ENCODE results near the gene IL17B. TPM values are rescaled to one million over a fixed set of nuclear protein-coding genes. Genes with fewer than 3 reads are reported as not detected.

IL17B gene
- polyA plus RNA-seq (2013, experiment 1 of 2), result not detected
- polyA plus RNA-seq (2013, experiment 2 of 2), result not detected

- no peak within 1 kb of the TSS for H4K8ac ChIP-seq (ENCODE audit: low read depth, low read length)
Measured at GRCh38 chr5:149379177-149379761, at the start of gene IL17B. IL17B (minus strand) TSS chr5:149379292; CDS start chr5:149379225, 67 bp downstream.

DNA sequence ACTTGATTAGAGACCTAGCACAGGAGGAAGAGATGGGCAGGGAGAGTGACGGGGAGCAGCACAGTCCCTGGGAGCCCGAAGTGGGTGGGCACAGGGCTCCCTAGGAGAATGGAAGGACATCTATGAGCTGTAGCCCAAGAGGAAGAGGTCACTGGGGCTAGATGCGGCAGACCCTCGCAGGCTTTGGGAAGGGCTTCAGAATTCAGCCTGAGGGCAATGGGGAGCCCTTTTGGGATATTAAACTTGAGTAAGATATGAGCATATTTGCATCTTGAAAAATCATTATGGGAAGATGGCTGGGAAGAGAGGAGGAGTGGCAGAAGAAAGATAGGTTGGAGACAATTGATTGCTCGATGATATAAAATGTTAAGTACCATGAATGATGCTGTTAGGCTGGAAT lies 48.9 kb upstream of the IL17B start:
- Histone ChIP-seq H3K14ac (ENCODE audit: low read length) (no peak overlapping the region), H3K4me2 (ENCODE audit: insufficient read depth, low read length, poor library complexity, severe bottlenecking) (no peak overlapping the region), H3K9ac (ENCODE audit: low read depth, low read length, poor library complexity) (no peak overlapping the region), H3K9me3 (replicated peaks in 1 of 2; ENCODE audit: control insufficient read depth in 2 of 2, insufficient read depth in 1 of 2, low read depth in 1 of 2, low read length in 2 of 2) (no peaks in the 10 kb centered on the region), H4K91ac (ENCODE audit: low read depth, low read length, poor library complexity) (no peak overlapping the region), H3K79me1 (ENCODE audit: low read depth, low read length) (no peaks in the 10 kb centered on the region), H3K23ac (ENCODE audit: low read depth, low read length, poor library complexity) (no peak overlapping the region), H3K4me3 (ENCODE audit: low read length in 2 of 2) (no peak overlapping the region), H2BK12ac (ENCODE audit: low read length) (no peak overlapping the region), H3K4me1 (ENCODE audit: control insufficient read depth in 2 of 2, insufficient read depth in 1 of 2, low read depth in 1 of 2, low read length in 2 of 2) (peaks cover 15% of the 10 kb centered on the region in 2 donors), H2AFZ (ENCODE audit: low read length) (no peak overlapping the region), H3K36me3 (replicated peaks in 1 of 2; ENCODE audit: control insufficient read depth in 2 of 2, insufficient read depth in 2 of 2, low read length in 2 of 2) (no peaks in the 10 kb centered on the region), H2BK15ac (ENCODE audit: low read length) (no peak overlapping the region), H2BK120ac (ENCODE audit: low read depth, low read length) (no peak overlapping the region), H3K18ac (ENCODE audit: low read length) (no peak overlapping the region), H2BK5ac (ENCODE audit: low read length) (no peak overlapping the region), H2AK5ac (ENCODE audit: low read depth, low read length) (no peak overlapping the region), H3K27me3 (ENCODE audit: control insufficient read depth in 3 of 3, insufficient read depth in 3 of 3, low read depth in 1 of 3, low read length in 3 of 3) (no peaks in the 10 kb centered on the region), H3K4ac (ENCODE audit: low read length) (no peak overlapping the region), H3K27ac (replicated peaks; ENCODE audit: low read length) (no peak overlapping the region), H4K8ac (ENCODE audit: low read depth, low read length) (no peak overlapping the region)
- no peak for DNase-seq (ENCODE audit: low spot score)
- no CpG with 5 or more reads among the region's 5 CpGs for WGBS, 2 donors (ENCODE audit: extremely low coverage in 2 of 2, insufficient read length in 2 of 2, insufficient replicate concordance in 1 of 2)

More at GRCh38 chr5:149379177-149379761, at the start of gene IL17B:
- no peak within 1 kb of the TSS for H3K4me2 ChIP-seq (ENCODE audit: insufficient read depth, low read length, poor library complexity, severe bottlenecking)
- H2BK120ac ChIP-seq (ENCODE audit: low read depth, low read length), result peak within 1 kb of the TSS; percentile 42
- H3K14ac ChIP-seq (ENCODE audit: low read length), result peak within 1 kb of the TSS; percentile 47
- DNase-seq (ENCODE audit: low spot score), result no peak
- peak within 1 kb of the TSS; percentile 77 for H3K18ac ChIP-seq (ENCODE audit: low read length)
- H3K27me3 ChIP-seq (ENCODE audit: control insufficient read depth in 3 of 3, insufficient read depth in 3 of 3, low read depth in 1 of 3, low read length in 3 of 3), result no peaks in the 10 kb centered on the region
- H3K79me1 ChIP-seq (ENCODE audit: low read depth, low read length), result no peaks in the 10 kb centered on the region
- H2BK12ac ChIP-seq (ENCODE audit: low read length), result peak within 1 kb of the TSS; percentile 17
- H3K9ac ChIP-seq (ENCODE audit: low read depth, low read length, poor library complexity), result peak within 1 kb of the TSS; percentile 13
- peak within 1 kb of the TSS; percentile 68 for H2BK15ac ChIP-seq (ENCODE audit: low read length)
- H3K4ac ChIP-seq (ENCODE audit: low read length), result no peak within 1 kb of the TSS
- H3K4me3 ChIP-seq (ENCODE audit: low read length in 2 of 2), result peak within 1 kb of the TSS in 1 of 2 donors; percentile 23
- no peak within 1 kb of the TSS for H4K91ac ChIP-seq (ENCODE audit: low read depth, low read length, poor library complexity)
- WGBS, 2 donors (ENCODE audit: extremely low coverage in 2 of 2, insufficient read length in 2 of 2, insufficient replicate concordance in 1 of 2), result no CpG with 5 or more reads among the region's 22 CpGs
- peak within 1 kb of the TSS; percentile 74 for H2AFZ ChIP-seq (ENCODE audit: low read length)
- peaks cover 9 to 16% of the 10 kb centered on the region in 2 donors for H3K4me1 ChIP-seq (ENCODE audit: control insufficient read depth in 2 of 2, insufficient read depth in 1 of 2, low read depth in 1 of 2, low read length in 2 of 2)
- H3K27ac ChIP-seq (replicated peaks; ENCODE audit: low read length), result no peak within 1 kb of the TSS
- no peak within 1 kb of the TSS for H3K23ac ChIP-seq (ENCODE audit: low read depth, low read length, poor library complexity)
- H3K36me3 ChIP-seq (replicated peaks in 1 of 2; ENCODE audit: control insufficient read depth in 2 of 2, insufficient read depth in 2 of 2, low read length in 2 of 2), result peaks cover 0 to 2% of the 10 kb centered on the region in 2 donors
- H2AK5ac ChIP-seq (ENCODE audit: low read depth, low read length), result peak within 1 kb of the TSS; percentile 97
- no peaks in the 10 kb centered on the region for H3K9me3 ChIP-seq (replicated peaks in 1 of 2; ENCODE audit: control insufficient read depth in 2 of 2, insufficient read depth in 1 of 2, low read depth in 1 of 2, low read length in 2 of 2)
- H2BK5ac ChIP-seq (ENCODE audit: low read length), result peak within 1 kb of the TSS; percentile 12

- H3K27me3 ChIP-seq (ENCODE audit: control insufficient read depth in 3 of 3, insufficient read depth in 3 of 3, low read depth in 1 of 3, low read length in 3 of 3), result no peaks in the 10 kb centered on the region
- H3K9ac ChIP-seq (ENCODE audit: low read depth, low read length, poor library complexity), result no peak overlapping the region
- H2BK120ac ChIP-seq (ENCODE audit: low read depth, low read length), result no peak overlapping the region
- no CpG with 5 or more reads among the region's 4 CpGs for whole genome bisulfite sequencing, 2 donors (ENCODE audit: extremely low coverage in 2 of 2, insufficient read length in 2 of 2, insufficient replicate concordance in 1 of 2)
- H3K36me3 ChIP-seq (replicated peaks in 1 of 2; ENCODE audit: control insufficient read depth in 2 of 2, insufficient read depth in 2 of 2, low read length in 2 of 2), result no peaks in the 10 kb centered on the region
- no peak overlapping the region for H4K91ac ChIP-seq (ENCODE audit: low read depth, low read length, poor library complexity)
- H3K4me2 ChIP-seq (ENCODE audit: insufficient read depth, low read length, poor library complexity, severe bottlenecking), result no peak overlapping the region
- no peak overlapping the region for H3K14ac ChIP-seq (ENCODE audit: low read length)
- no peak overlapping the region for H2AFZ ChIP-seq (ENCODE audit: low read length)
- peaks cover 20 to 22% of the 10 kb centered on the region in 2 donors for H3K4me1 ChIP-seq (ENCODE audit: control insufficient read depth in 2 of 2, insufficient read depth in 1 of 2, low read depth in 1 of 2, low read length in 2 of 2)
- no peak overlapping the region for H2BK15ac ChIP-seq (ENCODE audit: low read length)
- no peaks in the 10 kb centered on the region for H3K79me1 ChIP-seq (ENCODE audit: low read depth, low read length)
- H3K23ac ChIP-seq (ENCODE audit: low read depth, low read length, poor library complexity), result no peak overlapping the region
- no peak overlapping the region for H3K4ac ChIP-seq (ENCODE audit: low read length)
- H3K18ac ChIP-seq (ENCODE audit: low read length), result no peak overlapping the region
- H3K9me3 ChIP-seq (replicated peaks in 1 of 2; ENCODE audit: control insufficient read depth in 2 of 2, insufficient read depth in 1 of 2, low read depth in 1 of 2, low read length in 2 of 2), result no peaks in the 10 kb centered on the region
- no peak overlapping the region for H2BK12ac ChIP-seq (ENCODE audit: low read length)
- no peak overlapping the region for H3K27ac ChIP-seq (replicated peaks; ENCODE audit: low read length)
- no peak for DNase-seq (ENCODE audit: low spot score)
- no peak overlapping the region for H4K8ac ChIP-seq (ENCODE audit: low read depth, low read length)
- H2BK5ac ChIP-seq (ENCODE audit: low read length), result no peak overlapping the region
- H3K4me3 ChIP-seq (ENCODE audit: low read length in 2 of 2), result no peak overlapping the region
- H2AK5ac ChIP-seq (ENCODE audit: low read depth, low read length), result no peak overlapping the region
Measured at GRCh38 chr5:149427374-149427773, 48.3 kb upstream of the IL17B start.

- H3K9me3 ChIP-seq (replicated peaks in 1 of 2; ENCODE audit: control insufficient read depth in 2 of 2, insufficient read depth in 1 of 2, low read depth in 1 of 2, low read length in 2 of 2), result no peaks in the 10 kb centered on the region
- no peak overlapping the region for H2BK12ac ChIP-seq (ENCODE audit: low read length)
- no peak overlapping the region for H2AFZ ChIP-seq (ENCODE audit: low read length)
- H3K36me3 ChIP-seq (replicated peaks in 1 of 2; ENCODE audit: control insufficient read depth in 2 of 2, insufficient read depth in 2 of 2, low read length in 2 of 2), result no peaks in the 10 kb centered on the region
- H2BK15ac ChIP-seq (ENCODE audit: low read length), result no peak overlapping the region
- H2BK120ac ChIP-seq (ENCODE audit: low read depth, low read length), result no peak overlapping the region
- no peaks in the 10 kb centered on the region for H3K27me3 ChIP-seq (ENCODE audit: control insufficient read depth in 3 of 3, insufficient read depth in 3 of 3, low read depth in 1 of 3, low read length in 3 of 3)
- no peak overlapping the region for H3K4ac ChIP-seq (ENCODE audit: low read length)
- no peak overlapping the region for H3K9ac ChIP-seq (ENCODE audit: low read depth, low read length, poor library complexity)
- DNase-seq (ENCODE audit: low spot score), result no peak
- no CpG with 5 or more reads among the region's 2 CpGs for WGBS, 2 donors (ENCODE audit: extremely low coverage in 2 of 2, insufficient read length in 2 of 2, insufficient replicate concordance in 1 of 2)
- H3K14ac ChIP-seq (ENCODE audit: low read length), result no peak overlapping the region
- H2AK5ac ChIP-seq (ENCODE audit: low read depth, low read length), result no peak overlapping the region
- no peak overlapping the region for H4K8ac ChIP-seq (ENCODE audit: low read depth, low read length)
- no peak overlapping the region for H3K23ac ChIP-seq (ENCODE audit: low read depth, low read length, poor library complexity)
- H3K4me3 ChIP-seq (ENCODE audit: low read length in 2 of 2), result no peak overlapping the region
- H3K4me1 ChIP-seq (ENCODE audit: control insufficient read depth in 2 of 2, insufficient read depth in 1 of 2, low read depth in 1 of 2, low read length in 2 of 2), result peaks cover 22 to 24% of the 10 kb centered on the region in 2 donors
- H3K18ac ChIP-seq (ENCODE audit: low read length), result no peak overlapping the region
- no peaks in the 10 kb centered on the region for H3K79me1 ChIP-seq (ENCODE audit: low read depth, low read length)
- H2BK5ac ChIP-seq (ENCODE audit: low read length), result no peak overlapping the region
- no peak overlapping the region for H3K4me2 ChIP-seq (ENCODE audit: insufficient read depth, low read length, poor library complexity, severe bottlenecking)
- no peak overlapping the region for H4K91ac ChIP-seq (ENCODE audit: low read depth, low read length, poor library complexity)
- no peak overlapping the region for H3K27ac ChIP-seq (replicated peaks; ENCODE audit: low read length)
Measured at GRCh38 chr5:149426931-149427330, 47.8 kb upstream of the IL17B start.
